KOPT-K1 (cell line): ENCODE data around the gene RAB28.
"Not testable (repeated sequence)": the region's sequence is repeated elsewhere in the genome, so short reads cannot be mapped to it uniquely, and the experiment has no call there.

ENCODE experiments used
- H3K27ac ChIP-seq: fragments of 200-600 bp; sonication (generic); 2 replicates; pipeline ENCODE4 v1.5.1; 2016; ENCODE audit warnings: antibody characterized with exemption, mild to moderate bottlenecking, low read depth, low read length; ENCODE audit not compliant: poor library complexity, severe bottlenecking
- H3K36me3 ChIP-seq: fragments of 200-600 bp; sonication (generic); 2 replicates; pipeline ENCODE4 v1.5.1; 2017; ENCODE audit warnings: antibody characterized with exemption, mild to moderate bottlenecking, low read length, moderate library complexity; ENCODE audit not compliant: insufficient read depth
- H3K9me3 ChIP-seq: fragments of 200-600 bp; sonication (generic); 2 replicates; pipeline ENCODE4 v1.5.1; 2017; ENCODE audit warnings: antibody characterized with exemption, low read length, mild to moderate bottlenecking; ENCODE audit not compliant: insufficient read depth, poor library complexity, severe bottlenecking

Gene RAB28

DNA sequence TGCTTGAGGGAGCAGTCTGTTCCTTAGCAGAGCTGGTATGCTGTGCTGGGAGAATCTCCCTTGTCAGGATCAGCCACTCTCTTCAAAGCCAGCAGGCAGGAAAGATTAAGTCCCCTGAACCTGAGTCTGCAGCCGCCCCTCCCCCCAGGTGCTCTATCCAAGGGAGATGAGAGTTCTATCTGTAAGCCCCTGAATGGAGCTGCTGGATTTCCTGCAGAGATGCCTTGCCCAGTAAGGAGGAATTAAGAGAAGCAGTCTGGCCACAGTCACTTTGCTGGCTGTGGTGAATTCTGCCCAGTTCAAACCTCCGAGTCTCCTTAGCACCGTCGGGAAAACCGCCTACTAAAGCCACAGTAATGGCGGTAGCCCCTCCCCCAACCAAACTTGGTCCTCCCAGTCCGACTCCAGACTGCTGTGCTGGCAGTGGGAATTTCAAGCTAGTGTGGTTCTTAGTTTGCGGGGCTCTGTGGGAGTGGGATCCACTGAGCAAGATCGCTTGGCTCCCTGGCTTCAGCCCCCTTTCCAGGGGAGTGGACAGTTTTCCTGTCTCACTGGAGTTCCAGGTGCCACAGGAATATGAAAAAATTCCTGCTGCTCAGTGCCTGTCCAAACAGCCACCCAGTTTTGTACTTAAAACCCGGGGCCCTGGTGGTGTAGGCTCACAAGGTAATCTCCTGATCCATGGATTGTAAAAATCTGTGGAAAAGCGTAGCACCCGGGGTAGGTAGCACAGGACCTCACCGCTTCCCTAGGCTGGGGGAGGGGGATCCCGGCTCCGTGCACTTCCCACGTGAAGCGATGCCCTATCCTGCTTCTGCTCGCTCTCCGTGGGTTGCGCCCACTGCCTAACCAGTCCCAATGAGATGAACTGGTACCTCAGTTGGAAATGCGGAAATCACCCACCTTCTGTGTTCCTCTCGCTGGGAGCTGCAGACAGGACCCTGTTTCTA, 38.0 kb downstream of the RAB28 start:
- Histone ChIP-seq H3K9me3 (no peaks in the 10 kb centered on the region), H3K27ac (no peak overlapping the region), H3K36me3 (peaks cover 13% of the 10 kb centered on the region)

DNA sequence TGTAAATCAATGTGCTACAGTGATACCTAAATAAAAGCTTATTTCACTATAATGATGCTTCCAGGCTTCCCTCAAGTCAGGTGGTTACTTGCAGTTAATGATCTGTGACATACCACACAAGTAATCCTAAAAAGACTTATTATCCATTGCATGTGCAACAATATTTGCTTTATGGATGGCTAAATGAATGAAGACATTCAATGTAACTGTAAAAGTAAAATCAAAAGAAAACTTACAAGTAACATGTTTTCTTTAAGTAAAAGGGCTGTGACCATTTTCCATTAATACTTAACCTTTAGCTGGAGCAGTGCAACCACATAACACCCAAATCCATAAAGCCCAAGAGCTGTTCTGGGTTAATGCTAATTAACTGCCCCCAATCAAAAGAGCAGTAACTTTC, 42.6 kb downstream of the RAB28 start:
- peaks cover 24% of the 10 kb centered on the region for H3K9me3 ChIP-seq
- peaks cover 18% of the 10 kb centered on the region for H3K36me3 ChIP-seq
- no peak overlapping the region for H3K27ac ChIP-seq

DNA sequence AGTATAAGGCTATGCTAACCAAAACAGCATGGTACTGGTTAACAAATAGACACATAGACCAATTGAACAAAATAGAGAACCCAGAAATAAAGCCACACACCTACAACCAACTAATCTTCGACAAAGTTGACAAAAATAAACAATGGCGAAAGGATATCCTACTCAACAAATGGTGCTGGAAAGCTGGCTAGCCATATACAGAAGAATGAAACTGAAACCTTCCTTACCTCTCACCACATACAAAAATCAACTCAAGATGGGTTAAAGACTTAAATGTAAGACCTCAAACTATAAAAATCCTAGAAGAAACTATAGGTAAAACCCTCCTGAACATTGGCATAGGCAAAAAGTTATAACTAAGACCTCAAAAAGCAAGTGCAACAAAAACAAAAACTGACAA, 47.2 kb downstream of the RAB28 start:
- H3K9me3 ChIP-seq = peaks cover 30% of the 10 kb centered on the region
- 0 out of 2 replicates have a peak, but pooled peaks cover 4% of the 10 kb centered on the region for H3K36me3 ChIP-seq

DNA sequence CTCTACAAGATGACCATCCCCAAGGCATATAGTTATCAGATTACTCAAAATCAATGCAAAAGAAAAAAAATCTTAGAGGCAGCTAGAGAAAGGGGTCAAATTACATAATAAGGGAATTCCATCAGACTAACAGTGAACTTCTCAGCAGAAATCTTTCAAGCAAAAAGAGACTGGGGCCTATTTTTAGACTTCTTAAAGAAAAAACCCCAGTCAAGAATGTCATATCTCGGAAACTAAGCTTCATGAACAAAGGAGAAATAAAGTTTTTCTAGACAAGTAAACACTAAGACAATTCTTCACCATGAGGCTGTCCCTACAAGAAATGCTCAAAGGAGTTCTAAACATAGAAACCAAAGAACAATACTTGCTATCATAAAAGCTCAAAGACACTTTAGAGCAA, 51.7 kb downstream of the RAB28 start:
- Histone ChIP-seq H3K36me3 (no peaks in the 10 kb centered on the region), H3K27ac (no peak overlapping the region), H3K9me3 (peaks cover 15% of the 10 kb centered on the region)

More for the DNA sequence above, 47.2 kb downstream of the RAB28 start:
- no peak overlapping the region for H3K27ac ChIP-seq

DNA sequence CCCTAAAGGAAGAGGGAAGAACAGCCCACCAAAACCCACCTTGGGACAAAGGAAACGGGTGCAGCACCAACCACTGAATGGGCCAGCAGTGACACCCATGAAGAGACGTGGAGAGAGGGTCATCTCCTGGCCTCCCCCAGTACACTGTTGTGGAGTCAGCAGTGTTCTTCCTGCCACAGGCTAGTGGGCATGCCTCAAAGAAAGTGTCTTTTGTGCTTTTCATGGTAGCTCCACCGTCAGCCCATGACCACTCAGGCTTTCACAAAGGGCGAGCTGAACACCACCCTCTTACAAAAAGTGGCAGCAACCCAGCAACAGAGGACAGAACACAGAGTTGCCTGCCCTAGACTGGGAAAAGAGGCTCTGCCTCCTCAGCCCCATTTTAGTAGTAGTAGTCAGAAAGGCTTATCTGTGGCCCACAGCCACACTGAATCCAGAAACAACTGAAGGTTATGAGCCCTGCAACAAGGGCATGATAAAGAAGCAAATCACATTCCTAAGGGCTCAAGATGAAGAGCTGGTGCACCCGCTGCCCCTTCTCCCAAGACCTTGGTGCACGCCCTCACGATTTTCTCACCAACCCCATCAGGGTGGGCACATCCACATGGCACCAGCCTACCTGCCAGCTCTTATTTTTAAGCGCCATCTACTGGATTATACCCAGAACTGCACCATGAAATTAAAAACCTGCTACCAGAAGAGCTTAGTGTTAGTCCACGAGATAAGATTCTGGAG, 53.1 kb downstream of the RAB28 start:
- Histone ChIP-seq H3K36me3 (no peaks in the 10 kb centered on the region), H3K27ac (no peak overlapping the region), H3K9me3 (peaks cover under 1% of the 10 kb centered on the region)

DNA sequence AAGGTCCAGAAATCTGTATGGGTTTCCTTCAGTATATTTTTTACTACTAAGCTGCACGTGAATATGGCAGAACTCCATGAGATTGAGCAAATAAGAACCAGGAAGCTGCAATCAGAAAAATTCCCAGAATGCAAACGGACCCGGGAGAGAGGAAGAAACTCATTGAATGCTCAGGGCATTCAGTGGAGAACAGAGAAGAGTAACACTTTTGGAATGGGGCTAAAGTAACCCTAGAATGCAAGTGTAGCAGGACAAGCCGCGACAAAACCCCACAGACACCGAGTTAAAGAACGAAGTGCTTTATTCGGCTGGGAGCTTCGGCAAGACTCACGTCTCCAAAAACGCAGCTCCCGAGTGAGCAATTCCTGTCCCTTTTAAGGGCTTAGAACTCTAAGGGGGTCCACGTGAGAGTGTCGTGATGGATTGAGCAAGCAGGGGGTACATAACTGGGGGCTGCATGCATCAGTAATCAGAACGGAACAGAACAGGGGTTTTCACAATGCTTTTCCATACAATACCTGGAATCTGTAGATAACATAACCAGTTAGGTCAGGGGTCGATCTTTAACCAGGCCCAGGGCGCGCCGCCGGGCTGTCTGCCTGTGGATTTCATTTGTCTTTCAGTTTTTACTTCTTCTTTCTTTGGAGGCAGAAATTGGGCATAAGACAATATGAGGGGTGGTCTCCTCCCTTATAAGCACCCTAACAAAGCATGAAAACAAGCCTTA, 56.4 kb downstream of the RAB28 start:
- peaks cover 7% of the 10 kb centered on the region; the same call in 1 of the 2 replicates for H3K36me3 ChIP-seq
- H3K27ac ChIP-seq = no peak overlapping the region
- H3K9me3 ChIP-seq = no peaks in the 10 kb centered on the region

DNA sequence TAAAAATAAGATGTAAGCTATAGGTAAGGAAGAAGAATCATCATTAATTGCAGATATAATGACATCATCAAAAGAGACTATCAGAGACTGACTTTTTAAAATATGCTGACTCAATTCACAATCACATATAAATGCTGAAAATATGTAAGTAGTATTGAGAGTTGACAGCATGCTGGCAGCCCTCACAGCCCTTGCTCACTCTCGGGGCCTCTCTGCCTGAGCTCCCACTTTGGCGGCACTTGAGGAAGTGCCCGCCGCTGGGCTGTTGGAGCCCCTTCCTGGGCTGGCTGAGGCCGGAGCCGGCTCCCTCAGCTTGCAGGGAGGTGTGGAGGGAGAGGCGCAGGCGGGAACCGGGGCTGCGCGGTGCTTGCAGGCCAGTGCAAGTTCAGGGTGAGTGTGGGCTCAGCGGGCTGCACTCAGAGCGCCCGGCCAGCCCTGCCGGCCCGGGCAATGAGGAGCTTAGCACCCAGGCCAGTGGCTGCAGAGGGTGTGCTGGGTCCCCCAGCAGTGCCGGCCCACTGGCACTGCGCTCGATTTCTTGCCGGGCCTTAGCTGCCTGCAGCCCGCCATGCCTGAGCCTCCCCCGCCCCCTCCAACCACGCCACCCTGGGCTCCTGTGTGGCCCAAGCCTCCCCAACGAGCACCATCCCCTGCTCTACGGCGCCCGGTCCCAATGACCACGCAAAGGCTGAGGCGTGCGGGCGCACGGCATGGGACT, 68.9 kb downstream of the RAB28 start:
- Histone ChIP-seq H3K36me3 (no peaks in the 10 kb centered on the region), H3K27ac (no peak overlapping the region), H3K9me3 (peaks cover 10% of the 10 kb centered on the region)

DNA sequence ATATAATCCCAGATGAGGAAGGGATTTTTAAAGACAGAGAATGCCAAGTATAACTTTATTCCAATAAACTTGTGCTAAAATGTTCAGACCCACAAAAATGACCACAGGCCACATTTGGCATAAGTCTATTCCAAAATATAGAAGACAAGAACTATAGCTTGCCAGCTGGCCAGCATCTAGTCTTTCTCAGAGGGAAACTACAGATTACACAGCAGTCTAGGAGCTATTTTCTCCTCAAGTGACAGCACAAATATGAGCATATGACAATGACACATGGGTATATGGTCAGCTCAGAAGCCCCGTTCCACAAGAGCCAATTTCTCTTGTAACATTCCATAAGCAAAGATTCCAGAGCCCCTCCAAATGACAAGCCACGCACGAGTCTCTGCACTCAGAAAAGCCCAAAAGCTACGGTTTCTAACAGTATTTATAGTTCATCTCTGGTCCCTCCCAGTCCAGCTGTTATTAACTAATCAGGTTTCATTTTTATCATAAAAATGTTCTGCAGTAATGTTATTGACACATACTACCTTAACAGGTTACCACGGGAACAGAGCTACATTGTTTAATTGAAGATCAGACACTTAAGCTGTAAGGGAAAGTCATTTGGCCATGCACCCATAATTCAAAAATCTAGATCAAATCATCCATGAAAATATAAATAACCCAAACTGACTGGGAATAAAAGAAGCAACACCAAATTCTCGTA, 70.3 kb downstream of the RAB28 start:
- H3K9me3 ChIP-seq = peaks cover 19% of the 10 kb centered on the region
- no peak overlapping the region for H3K27ac ChIP-seq
- no peaks in the 10 kb centered on the region for H3K36me3 ChIP-seq

DNA sequence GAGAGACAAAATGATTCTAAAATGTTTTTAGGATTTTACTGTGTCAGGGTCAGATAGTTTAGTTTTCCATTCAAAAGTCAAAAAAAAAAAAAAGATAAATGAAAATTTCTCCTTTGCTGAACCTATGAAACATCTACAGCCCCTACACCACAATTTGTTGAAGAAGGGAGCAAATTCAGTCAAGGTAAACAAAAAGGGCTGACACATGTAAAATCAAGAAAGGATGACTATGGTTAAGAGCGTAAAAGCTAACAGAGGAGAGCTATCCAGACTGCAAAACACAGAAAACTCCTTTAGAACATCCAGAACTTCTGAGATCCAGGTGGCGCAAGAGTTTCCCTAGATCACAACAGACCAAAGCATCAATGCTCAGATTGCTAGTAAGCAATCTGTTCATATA, 72.2 kb downstream of the RAB28 start:
- Histone ChIP-seq H3K9me3 (peaks cover 9% of the 10 kb centered on the region), H3K27ac (no peak overlapping the region), H3K36me3 (no peaks in the 10 kb centered on the region)

DNA sequence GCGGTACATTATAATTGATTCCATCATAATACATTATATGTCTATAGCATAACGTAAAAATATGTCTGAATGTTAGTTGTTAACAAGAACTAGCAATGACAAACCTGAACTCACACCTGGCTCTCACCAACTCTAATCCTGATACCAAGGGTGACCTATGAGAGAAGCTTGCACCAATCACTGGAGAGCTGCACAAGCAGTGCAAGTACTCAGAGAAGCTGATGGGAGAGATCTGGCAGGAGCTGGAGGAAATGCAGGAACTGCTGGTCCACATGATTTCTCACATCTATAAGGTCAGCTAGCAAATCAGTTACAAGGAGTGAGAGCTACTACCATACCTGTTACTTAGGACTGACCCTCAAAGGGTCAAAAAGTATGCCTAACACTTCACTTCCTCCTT, 74.8 kb downstream of the RAB28 start:
- Histone ChIP-seq H3K27ac (no peak overlapping the region), H3K36me3 (no peaks in the 10 kb centered on the region), H3K9me3 (peaks cover 13% of the 10 kb centered on the region)

DNA sequence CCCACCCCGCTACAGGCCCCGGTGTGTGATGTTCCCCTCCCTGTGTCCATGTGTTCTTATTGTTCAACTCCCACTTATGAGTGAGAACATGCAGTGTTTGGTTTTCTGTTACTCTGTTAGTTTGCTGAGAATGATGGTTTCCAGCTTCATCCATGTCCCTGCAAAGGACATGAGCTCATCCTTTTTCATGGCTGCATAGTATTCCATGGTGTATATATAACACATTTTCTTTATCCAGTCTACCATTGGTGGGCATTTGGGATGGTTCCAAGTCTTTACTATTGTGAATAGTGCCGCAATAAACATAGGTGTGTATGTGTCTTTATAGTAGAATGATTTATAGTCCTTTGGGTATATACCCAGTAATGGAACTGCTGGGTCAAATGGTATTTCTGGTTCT, 78.0 kb downstream of the RAB28 start:
- not testable (repeated sequence) for H3K27ac ChIP-seq, H3K36me3 ChIP-seq
- peaks cover 13% of the 10 kb centered on the region for H3K9me3 ChIP-seq

DNA sequence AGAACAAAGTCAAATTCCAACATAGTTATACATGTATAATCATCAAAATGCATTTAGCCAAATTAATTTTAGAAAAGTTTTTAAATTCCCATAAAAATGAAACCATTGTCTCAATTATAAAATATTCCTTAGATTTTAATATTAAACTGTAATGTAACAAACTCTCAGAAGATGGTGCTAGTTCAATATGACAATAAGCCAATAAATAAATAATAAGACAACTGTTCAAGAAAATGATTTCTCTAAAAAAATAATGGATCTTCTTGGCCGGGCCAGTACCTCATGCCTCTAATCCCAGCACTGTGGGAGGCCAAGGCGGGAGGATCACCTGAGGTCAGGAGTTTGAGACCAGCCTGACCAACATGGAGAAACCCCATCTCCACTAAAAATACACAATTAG, 80.3 kb downstream of the RAB28 start:
- H3K9me3 ChIP-seq = peaks cover 4% of the 10 kb centered on the region
- no peak overlapping the region for H3K27ac ChIP-seq
- no peaks in the 10 kb centered on the region for H3K36me3 ChIP-seq

DNA sequence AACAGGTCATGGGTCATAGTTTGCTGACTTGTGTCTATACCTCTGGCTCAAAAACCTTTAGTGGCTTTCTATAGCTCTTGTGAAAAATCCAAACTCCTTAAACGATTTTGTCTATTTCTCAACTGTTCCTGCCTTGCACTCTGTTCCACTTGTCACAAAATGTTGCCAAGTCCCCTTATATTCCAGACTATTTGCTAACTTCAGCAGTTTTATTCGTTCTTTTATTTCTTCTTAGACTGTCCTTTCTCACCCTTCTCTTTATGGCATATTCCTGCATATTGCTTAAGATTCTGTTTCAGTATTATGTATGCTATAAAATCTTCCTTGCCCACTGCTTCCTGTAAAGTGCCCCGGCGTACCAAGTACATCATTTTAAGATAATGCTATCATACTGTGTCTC, 80.8 kb downstream of the RAB28 start:
- no peak overlapping the region for H3K27ac ChIP-seq
- H3K9me3 ChIP-seq = peaks cover 4% of the 10 kb centered on the region
- no peaks in the 10 kb centered on the region for H3K36me3 ChIP-seq

DNA sequence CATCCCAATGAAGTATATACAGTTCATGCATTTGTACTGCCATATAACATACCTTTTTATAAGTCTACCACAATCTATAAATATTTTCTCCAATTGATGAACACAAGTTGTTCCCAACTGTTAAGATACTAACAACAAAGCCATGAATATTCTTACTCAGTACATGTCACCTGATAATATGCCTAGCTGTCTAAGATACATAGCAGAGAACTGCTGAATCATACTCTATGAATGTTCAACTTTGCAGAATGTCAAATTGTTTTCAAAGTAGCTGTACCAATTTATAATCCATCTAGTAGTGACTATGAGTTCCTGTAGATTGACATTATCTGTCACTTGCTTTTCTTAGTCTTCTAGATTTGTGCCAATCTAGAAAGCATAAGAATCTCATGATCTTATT, 84.9 kb downstream of the RAB28 start:
- no peak overlapping the region for H3K27ac ChIP-seq

More for the DNA sequence above, 84.9 kb downstream of the RAB28 start:
- Histone ChIP-seq H3K9me3 (no peaks in the 10 kb centered on the region), H3K36me3 (no peaks in the 10 kb centered on the region)
